GM19324 (cell line): Measurements from ENCODE around the gene SH3D19.

ENCODE experiments used
- ATAC-seq: cut with Tn5 transposase; IDR thresholded peaks from one replicate; pipeline ENCODE4 v1.9.1; 2021; ENCODE audit warnings: mild to moderate bottlenecking, moderate library complexity; ENCODE audit not compliant: unreplicated experiment, low FRiP score

The SH3D19 gene

GRCh38 chr4:151202851-151203455 lies 122.5 kb downstream of the SH3D19 start:
- no peak for ATAC-seq

DNA sequence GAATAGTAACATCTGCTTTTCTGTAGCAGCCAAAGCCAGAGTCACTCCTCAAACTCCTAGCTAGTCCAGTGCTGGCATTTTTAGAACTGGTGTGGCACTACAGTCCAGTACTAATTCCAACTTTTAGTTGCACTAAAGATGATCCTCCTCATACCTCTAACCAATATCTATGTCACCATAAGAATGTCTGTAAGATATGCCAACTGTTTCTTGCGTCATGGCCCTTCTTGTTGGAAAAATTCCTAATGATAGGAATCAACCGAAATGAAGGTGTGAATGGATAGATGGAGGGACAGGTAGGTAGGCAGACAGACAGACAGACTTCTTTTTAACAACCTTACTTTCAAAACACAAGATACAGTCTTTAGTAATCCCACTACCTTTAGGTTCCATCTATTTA lies 123.0 kb downstream of the SH3D19 start:
- ATAC-seq, result no peak

GRCh38 chr4:151199319-151200190 lies 125.8 kb downstream of the SH3D19 start:
- ATAC-seq, result no peak

DNA sequence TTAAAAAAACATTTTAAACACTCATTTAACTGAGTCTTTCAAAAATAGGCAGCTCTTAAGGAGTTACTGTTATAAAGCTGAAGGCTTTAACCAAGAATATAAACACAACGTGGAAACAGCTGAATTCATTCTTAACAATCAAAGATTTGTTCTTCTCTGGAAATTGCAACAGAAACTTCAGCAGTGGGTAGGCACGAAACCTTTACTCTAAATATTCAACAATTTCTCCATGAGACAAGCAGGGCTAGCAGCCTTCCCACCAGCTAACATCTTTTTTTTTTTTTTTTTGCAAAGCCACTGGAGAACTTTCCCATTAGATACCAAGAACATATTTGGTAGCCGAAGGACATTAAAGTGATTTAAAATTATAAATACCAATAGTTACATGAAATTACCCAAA lies 126.7 kb downstream of the SH3D19 start:
- ATAC-seq, result no peak

GRCh38 chr4:151197247-151197646 lies 128.2 kb downstream of the SH3D19 start:
- no peak for ATAC-seq

DNA sequence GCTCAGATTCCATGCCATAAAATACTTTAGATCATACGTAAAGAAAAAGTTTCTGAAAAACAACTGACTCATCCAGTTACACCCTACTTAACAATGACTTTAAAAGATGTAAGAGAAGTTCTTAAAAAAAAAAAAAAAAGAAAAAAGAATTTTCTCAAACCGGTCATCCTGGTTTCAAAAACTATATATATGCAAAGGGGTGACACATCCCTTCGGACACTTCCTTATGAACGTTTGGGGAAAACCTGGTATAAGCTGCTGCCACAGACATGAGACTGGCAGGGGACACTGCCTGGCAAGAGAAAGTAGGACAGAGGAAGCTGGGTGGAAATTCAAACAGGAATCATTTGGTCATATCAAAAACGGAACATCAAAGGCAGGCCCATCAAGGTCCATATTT lies 129.6 kb downstream of the SH3D19 start:
- no peak for ATAC-seq

GRCh38 chr4:151193414-151193813 lies 132.0 kb downstream of the SH3D19 start:
- no peak for ATAC-seq

DNA sequence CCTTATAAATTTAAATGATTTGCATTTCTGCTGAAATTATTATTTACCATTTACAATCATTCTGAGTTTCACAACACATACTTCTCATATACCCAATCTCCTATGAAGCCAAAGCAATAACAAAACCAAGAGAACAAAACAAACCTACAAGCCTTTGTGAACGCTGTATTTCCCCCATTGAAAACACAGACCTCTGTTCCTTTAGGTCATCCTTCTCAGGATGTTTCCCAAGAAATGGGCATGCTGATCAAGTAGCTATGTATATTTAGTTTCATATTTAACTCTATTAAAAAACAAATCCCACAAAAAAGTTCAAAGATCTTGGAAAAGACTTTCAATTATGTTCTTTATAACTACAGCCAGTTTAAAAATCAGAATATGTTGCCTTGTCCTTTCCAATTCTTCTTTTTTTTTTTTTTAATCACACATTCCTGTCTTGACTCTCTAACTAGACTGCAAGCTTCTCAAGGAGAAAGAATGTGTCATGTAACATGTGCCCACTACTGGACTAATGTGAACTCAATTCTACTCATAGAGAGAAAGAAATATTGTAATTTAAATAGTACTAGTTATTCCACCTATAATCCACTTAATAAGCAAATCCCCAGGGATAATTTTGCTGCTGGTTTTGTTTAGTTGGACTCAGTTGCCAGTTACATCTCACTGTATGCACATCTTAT lies 132.7 kb downstream of the SH3D19 start:
- no peak for ATAC-seq

- ATAC-seq, result no peak
Measured at GRCh38 chr4:151184523-151185458, 140.6 kb downstream of the SH3D19 start.

DNA sequence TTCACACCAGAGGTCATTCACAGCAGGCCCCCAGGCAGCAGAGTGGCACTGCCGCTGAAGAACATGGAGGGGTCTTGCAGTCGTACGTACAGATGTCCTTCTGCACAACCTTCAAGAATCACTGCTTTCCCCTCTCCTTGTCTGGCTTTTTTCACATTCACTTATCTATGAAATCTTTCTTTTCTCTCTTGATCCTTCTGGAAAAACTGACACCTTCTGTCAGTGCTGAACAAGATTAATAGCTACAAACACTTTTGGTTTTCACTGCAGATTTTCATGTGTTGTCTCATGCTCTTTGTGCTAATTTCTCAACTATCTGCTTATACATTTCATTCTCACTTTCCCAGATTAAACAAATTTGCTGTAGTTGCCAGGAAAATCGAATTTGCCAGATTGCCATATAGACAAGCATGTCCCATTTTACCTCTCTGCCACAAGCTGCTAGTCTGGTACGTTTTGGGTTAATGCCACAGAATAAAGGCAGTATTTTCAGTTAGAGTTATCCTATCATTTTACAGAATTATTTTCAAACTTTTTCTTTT lies 142.9 kb downstream of the SH3D19 start:
- no peak for ATAC-seq

DNA sequence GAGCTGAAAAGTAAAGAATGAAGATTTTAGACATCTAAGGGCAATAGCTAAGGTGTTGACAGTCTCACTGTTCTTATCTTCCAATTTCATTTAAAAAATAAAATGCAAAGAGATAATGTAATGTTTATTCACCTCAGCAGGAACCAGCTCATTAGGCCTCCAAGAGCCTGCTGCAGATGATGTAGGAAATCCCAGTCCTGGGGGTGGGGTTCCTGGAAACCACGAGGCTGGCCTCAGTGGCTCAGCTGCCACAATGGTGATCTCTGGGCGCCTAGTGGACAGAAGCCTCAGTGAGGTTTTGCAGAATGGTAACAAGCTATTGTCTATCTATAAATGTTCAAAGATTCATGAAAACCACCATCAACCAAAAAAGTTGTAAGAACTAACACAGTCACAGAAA lies 148.7 kb downstream of the SH3D19 start:
- ATAC-seq, result no peak

DNA sequence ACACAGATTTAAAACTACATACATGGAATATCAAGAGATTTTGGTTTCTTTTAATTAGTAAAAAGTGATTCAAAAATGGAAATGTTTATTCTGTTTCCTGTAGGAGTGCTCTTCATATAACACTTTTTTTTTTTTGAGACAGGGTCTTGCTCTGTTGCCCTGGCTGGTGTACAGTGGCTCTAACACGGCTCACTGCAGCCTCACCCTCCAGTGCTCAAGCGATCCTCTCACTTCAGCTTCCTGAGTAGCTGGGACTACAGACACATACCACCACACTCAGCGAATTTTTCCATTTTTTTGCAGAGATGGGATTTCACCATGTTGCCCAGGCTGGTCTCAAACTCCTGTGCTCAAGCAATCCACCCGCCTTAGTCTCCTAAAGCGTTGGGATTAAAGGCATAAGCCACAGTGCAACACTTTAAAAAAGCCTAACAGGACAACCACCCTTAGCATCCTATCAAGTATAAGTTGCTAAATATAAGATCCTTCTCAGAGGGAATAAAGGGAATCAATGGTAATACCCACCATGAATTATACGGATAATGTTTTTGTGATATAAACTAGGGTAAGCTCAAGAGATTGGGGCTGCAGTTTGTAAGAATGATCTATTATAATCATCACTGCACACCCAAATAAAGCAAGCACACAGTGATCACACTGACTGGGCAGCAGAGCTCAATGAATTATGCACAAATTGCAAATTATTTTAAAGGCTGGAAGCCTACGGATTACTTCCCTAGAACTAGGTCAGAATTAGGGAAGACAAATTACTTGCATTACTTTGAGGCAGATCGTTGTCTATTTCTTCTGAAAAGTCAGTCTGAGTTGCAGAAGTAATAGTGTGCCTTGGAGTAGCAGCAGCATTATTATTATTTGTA lies 149.4 kb downstream of the SH3D19 start:
- ATAC-seq, result no peak

GRCh38 chr4:151175233-151175632 lies 150.2 kb downstream of the SH3D19 start:
- no peak for ATAC-seq

- ATAC-seq, result no peak
Measured at GRCh38 chr4:151174784-151175183, 150.6 kb downstream of the SH3D19 start.

GRCh38 chr4:151173871-151174270 lies 151.5 kb downstream of the SH3D19 start:
- no peak for ATAC-seq

DNA sequence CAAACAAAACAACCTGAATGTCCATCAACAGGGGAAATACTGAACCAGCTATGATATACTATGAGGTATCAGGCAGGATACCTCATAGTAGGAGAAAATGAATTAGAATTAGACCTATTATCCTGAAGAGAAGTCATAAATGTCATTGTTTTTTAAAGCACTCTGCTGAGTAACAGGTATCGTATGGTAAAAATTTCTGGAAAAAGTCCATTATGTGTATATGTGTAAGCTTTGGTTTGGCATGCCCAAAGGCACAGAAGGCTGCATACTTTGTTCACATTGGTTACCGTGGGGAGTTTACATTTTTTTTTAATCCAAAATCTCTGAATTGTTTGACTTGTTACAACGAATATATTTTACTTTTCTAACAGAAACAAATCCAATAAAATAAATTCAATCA lies 155.5 kb downstream of the SH3D19 start:
- no peak for ATAC-seq

GRCh38 chr4:151169223-151169622 lies 156.2 kb downstream of the SH3D19 start:
- no peak for ATAC-seq

DNA sequence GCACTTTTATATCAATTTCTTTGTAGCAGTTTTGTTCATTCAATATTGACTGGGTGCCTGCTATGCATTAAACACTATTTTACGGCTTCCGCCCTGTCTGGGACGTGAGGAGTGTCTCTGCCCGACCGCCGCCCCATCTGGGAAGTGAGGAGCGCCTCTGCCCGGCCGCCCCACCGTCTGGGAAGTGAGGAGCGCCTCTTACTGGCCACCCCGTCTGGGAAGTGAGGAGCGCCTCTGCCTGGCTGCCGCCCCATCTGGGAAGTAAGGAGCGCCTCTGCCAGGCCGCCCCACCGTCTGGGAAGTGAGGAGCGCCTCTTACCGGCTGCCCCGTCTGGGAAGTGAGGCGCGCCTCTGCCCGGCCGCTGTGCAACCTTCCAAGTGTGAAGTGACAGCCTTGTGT lies 157.8 kb downstream of the SH3D19 start:
- ATAC-seq, result no peak

- ATAC-seq, result no peak
Measured at GRCh38 chr4:151166636-151167035, 158.8 kb downstream of the SH3D19 start.
